Anterior cingulate cortex (tissue), 58 donors: ENCODE measurements around the gene MAP2.

ENCODE experiments used
- DNase-seq, 58 donors: peaks; one replicate each; lab custom pipeline; 2025; lab: John Stamatoyannopoulos, UW

MAP2 gene

GRCh38 chr2:209523867-209524266 is 100.0 kb downstream of the MAP2 start:
- no peak for DNase-seq

DNA sequence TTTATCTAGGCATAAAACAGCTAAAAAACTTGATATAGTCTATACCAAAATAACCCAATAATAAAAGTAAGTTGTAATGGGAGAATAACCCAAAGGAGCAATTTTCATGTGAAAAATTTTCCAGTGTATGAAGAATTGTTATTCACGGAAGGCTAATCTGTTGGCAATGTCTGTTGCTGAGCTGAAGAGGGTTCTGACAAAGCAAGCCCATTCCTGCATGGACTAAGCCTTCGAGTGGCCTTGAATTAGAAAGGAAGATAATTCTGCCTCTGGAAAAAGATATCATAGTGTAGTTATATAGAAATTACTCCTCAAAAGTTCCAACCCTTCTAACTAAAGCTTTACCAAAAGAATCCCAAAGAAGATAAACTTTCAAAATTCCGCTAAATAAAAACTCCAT is 101.5 kb downstream of the MAP2 start:
- DNase-seq, result no peak

DNA sequence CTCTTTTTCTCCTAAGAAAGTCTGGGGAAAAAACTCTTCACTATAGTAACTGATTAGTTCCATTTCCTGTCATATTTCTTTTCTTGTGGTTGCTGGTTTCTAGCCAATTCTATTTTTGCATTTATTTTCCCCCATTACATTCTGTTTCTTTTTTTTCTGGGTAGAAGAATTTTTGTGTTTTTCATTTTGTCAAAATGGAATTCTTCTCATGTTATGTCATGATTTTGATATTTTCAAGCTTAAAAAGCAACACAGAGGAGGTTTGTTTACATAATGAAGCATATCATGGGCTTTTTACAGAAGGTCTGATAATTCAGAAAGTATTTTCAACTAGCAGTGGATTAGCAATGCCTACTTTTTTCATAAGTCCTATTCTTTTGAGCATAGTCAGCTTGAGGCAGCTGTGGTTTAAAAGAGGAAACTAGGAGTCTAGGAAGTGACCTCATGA is 102.0 kb downstream of the MAP2 start:
- no peak for DNase-seq

DNA sequence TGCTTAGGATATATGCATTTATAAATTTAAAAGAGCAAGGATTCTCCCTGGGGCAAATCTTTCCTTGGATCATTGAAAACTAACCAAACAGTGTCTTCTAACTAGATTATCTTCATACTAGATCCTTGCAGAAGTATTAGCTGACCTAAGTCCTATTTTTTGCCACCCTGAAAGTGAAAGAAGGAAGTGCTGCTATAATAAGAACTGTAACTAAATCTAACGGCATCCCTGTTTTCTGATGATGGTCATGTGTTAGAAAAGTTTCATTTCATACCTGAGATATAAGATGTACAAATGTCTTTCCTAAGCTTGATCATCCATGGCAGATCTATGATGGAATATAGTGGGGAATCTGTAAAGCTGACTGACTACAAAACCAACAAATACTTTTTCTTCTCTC is 102.7 kb downstream of the MAP2 start:
- peak in 1 of 58 donors; percentile 7 for DNase-seq

DNA sequence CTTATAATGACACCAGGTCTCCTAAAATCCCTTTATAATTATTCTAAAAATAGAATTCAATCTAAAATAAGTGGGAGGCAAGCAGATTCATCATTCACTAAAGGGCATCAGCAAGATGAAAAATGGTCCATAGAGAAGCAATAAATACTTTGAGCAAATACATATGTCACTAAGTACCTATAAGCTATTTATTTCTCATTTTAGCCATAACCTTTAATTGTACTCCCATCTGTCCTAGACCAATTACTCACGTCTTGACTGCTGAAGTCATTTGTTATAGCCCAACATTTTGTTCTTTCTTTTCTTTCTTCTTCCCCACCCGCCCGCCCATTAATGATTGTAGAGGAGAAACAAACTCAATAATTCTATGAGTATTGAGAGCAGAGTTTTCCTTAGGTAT is 105.7 kb downstream of the MAP2 start:
- DNase-seq, result no peak

- DNase-seq, result no peak
These were observed 108.5 kb downstream of the MAP2 start for GRCh38 chr2:209532321-209532720.

- no peak for DNase-seq
These were observed 109.5 kb downstream of the MAP2 start for GRCh38 chr2:209533391-209533790.

DNA sequence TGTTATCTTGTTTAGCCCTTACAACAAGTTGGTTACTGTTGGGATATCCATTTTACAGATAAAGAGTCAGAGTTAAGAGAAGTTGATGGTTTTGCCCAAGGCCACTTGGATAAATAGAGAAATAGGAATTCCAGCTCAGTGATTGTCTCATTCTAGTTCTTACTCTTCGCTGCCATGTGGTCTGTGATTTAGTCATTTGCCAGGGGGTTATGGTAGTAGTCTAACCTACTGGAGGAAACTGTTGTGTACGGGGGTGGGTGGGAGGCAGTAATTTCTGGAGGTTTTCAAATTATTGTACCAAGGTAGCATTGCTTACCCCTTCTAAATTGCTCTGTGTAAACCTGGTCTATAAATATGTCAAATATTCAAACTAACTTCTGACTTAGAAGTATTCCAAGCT is 110.4 kb downstream of the MAP2 start:
- DNase-seq, result no peak

GRCh38 chr2:209536363-209536762 is 112.5 kb downstream of the MAP2 start:
- DNase-seq, result no peak

GRCh38 chr2:209547726-209548125 is 123.9 kb downstream of the MAP2 start:
- no peak for DNase-seq

GRCh38 chr2:209549589-209549988 is 125.7 kb downstream of the MAP2 start:
- no peak for DNase-seq

GRCh38 chr2:209553913-209554312 is 130.1 kb downstream of the MAP2 start:
- no peak for DNase-seq

GRCh38 chr2:209556354-209556961 is 132.6 kb downstream of the MAP2 start:
- no peak for DNase-seq

- DNase-seq, result no peak
These were observed 137.1 kb downstream of the MAP2 start for GRCh38 chr2:209560911-209561310.

DNA sequence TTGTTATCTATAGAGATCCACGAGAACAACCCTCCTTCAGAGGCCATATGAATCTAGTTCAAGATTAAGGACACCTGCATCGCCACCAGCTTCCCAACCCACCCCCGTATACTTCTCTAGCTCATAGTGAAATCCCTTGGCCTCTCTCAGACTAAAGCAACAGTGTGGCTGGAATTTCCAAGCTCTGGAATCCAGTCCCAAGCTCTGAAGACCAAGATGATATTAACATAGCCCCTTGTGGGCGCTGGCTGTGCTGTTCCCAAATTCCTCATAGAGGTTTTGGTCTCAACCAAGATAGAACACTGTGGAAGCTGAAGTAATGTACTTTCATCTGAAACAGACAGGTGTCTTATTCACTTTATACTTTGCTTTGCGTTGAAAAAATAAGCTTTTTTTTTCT is 139.6 kb downstream of the MAP2 start:
- no peak for DNase-seq

GRCh38 chr2:209564816-209565215 is 141.0 kb downstream of the MAP2 start:
- no peak for DNase-seq

- DNase-seq, result no peak
These were observed 142.2 kb downstream of the MAP2 start for GRCh38 chr2:209565896-209566582.

DNA sequence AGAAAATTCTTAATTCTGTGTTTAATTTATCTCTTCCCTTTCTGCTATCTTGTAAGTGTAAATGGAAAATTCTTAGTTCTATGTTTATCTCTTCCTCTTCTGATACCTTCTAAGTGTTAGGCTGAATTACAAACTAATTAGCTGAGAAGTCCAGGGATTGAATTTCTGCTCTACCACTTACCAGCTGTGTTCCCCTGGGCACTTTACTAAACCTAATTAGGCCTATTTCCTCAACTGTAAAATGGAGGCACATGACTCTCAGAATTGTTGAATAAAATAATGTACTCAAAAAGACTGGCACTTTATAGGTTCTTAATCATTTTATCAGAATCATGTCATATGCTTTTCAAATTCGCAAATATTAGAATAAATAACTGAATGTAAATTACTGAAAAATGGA is 146.3 kb downstream of the MAP2 start:
- no peak for DNase-seq

GRCh38 chr2:209574515-209574914 is 150.7 kb downstream of the MAP2 start:
- DNase-seq, result no peak

GRCh38 chr2:209577376-209578357 is 153.8 kb downstream of the MAP2 start:
- no peak for DNase-seq

DNA sequence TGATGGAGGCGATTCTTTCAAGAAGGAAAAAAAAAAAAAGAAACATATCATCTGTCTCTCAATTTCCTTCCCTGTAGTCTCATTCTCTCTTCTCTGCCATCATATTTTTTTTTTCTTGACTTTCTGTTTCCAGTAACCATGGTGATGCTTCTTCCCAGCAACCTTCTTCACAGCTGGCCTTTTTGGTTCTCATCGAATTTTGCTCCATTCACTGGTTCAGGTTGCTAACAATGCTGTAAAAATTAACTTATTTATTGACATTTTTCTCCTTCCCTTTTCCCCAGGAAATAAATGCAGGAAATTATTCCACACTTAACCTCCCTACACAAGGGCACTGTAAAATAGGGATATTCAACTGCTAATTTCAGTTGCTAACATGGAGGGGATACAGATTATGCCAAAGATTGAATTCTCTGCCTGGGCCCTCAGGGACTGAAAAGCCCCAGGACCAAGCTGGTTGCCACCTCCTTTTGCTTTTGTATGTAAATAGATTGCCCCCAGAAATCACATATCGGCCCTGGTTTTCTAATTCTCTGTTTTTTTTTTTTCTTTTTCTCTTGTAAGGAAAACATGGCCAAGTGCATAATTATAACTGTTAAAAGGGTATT is 154.7 kb downstream of the MAP2 start:
- DNase-seq, result peak in 2 of 58 donors; percentile 7 to 10
